NCI-H446 (cell line): ENCODE results near the gene ODAD4.

Source experiments
- DNase-seq, 2 experiments: peaks; one replicate each; lab custom pipeline; 2025; lab: John Stamatoyannopoulos, UW

ODAD4 gene

GRCh38 chr17:41930009-41930832, at the start of gene ODAD4:
Gene ODAD4 (plus strand): TSS chr17:41930617. CDS start chr17:41930724, 107 bp downstream.
- DNase-seq, result peak; percentile 89 to 95

GRCh38 chr17:41882756-41883155, 47.7 kb upstream of the ODAD4 start:
- DNase-seq, result no peak

GRCh38 chr17:41885733-41886132, 44.7 kb upstream of the ODAD4 start:
- DNase-seq, result no peak

GRCh38 chr17:41888332-41888965, 42.0 kb upstream of the ODAD4 start:
- DNase-seq, result no peak

GRCh38 chr17:41891135-41892020, 39.0 kb upstream of the ODAD4 start:
- no peak for DNase-seq

GRCh38 chr17:41892021-41892376, 38.4 kb upstream of the ODAD4 start:
- no peak for DNase-seq

GRCh38 chr17:41893384-41893783, 37.0 kb upstream of the ODAD4 start:
- no peak for DNase-seq

GRCh38 chr17:41894791-41895331, 35.6 kb upstream of the ODAD4 start:
- DNase-seq, result no peak

GRCh38 chr17:41895617-41896016, 34.8 kb upstream of the ODAD4 start:
- no peak for DNase-seq

GRCh38 chr17:41896726-41897125, 33.7 kb upstream of the ODAD4 start:
- no peak for DNase-seq

- DNase-seq, result no peak
Observed at GRCh38 chr17:41901646-41902045, 28.8 kb upstream of the ODAD4 start.

GRCh38 chr17:41904242-41904841, 26.1 kb upstream of the ODAD4 start:
- no peak for DNase-seq

GRCh38 chr17:41905172-41905571, 25.2 kb upstream of the ODAD4 start:
- no peak for DNase-seq

- no peak for DNase-seq
Observed at GRCh38 chr17:41906465-41907184, 23.8 kb upstream of the ODAD4 start.

GRCh38 chr17:41907185-41907556, 23.2 kb upstream of the ODAD4 start:
- DNase-seq, result peak in 1 of 2 experiments; percentile 45

- DNase-seq, result no peak
Observed at GRCh38 chr17:41907633-41908539, 22.5 kb upstream of the ODAD4 start.

- DNase-seq, result no peak
Observed at GRCh38 chr17:41909088-41909487, 21.3 kb upstream of the ODAD4 start.

GRCh38 chr17:41910701-41911391, 19.6 kb upstream of the ODAD4 start:
- DNase-seq, result no peak

GRCh38 chr17:41912925-41913324, 17.5 kb upstream of the ODAD4 start:
- no peak for DNase-seq

GRCh38 chr17:41913798-41914197, 16.6 kb upstream of the ODAD4 start:
- DNase-seq, result no peak
